Tibial nerve (tissue), 4 donors: ENCODE results near the gene DYRK4. TPM values are rescaled to one million over a fixed set of nuclear protein-coding genes. Genes with fewer than 3 reads are reported as not detected.

ENCODE experiments used
- DNase-seq, 2 donors: peaks; one replicate each; pipeline ENCODE4 v3.0.0-alpha.2; 2019; ENCODE audit warnings: low spot score in 2 of 2
- H3K27ac ChIP-seq, 4 donors: fragments of 200-600 bp; sonication (generic) in 3 of 4; one replicate each; pipeline ENCODE4 v1.5.1; 2017 to 2019; ENCODE audit warnings: mild to moderate bottlenecking in 1 of 4
- H3K27me3 ChIP-seq, 2 donors: fragments of 200-600 bp; sonication (generic) in 1 of 2; one replicate each; pipeline versions ENCODE4 v1.5.1 to v1.6.0; 2017 to 2019
- H3K36me3 ChIP-seq, 3 donors: fragments of 200-600 bp; sonication (generic); one replicate each; pipeline ENCODE4 v1.5.1; 2018 to 2019
- H3K4me1 ChIP-seq, 4 donors: fragments of 200-600 bp; sonication (generic) in 3 of 4; one replicate each; pipeline ENCODE4 v1.5.1; 2017 to 2019
- H3K4me3 ChIP-seq, 4 donors: fragments of 200-600 bp; sonication (generic) in 3 of 4; one replicate each; pipeline ENCODE4 v1.5.1; 2017 to 2019; ENCODE audit warnings: mild to moderate bottlenecking in 1 of 4, moderate library complexity in 1 of 4
- H3K9me3 ChIP-seq, 4 donors: fragments of 200-600 bp; sonication (generic) in 3 of 4; one replicate each; pipeline ENCODE4 v1.5.1; 2017 to 2019
- EP300 ChIP-seq, 2 donors: sonication (generic); formaldehyde crosslinking; IDR thresholded peaks; one replicate each; pipeline ENCODE4 v1.6.1; 2017; ENCODE audit warnings: antibody characterized with exemption in 2 of 2, mild to moderate bottlenecking in 1 of 2
- POLR2A ChIP-seq, 2 donors: fragments of 450-650 bp; IDR thresholded peaks; one replicate each; pipeline ENCODE4 v1.6.1; 2017; ENCODE audit warnings: antibody characterized with exemption in 2 of 2, mild to moderate bottlenecking in 2 of 2, moderate library complexity in 2 of 2
- WGBS, 2 donors: methylation state at CpG; one replicate each; pipeline ENCODE4 v1.1.5; 2018; 5-methylcytosine and 5-hydroxymethylcytosine counted together
- total RNA-seq, 4 donors: library from RNA; depleted of rRNA; stranded (reverse); fragments of >200 nt; gene quantifications; one replicate each; pipeline ENCODE4 v1.1.0, GENCODE V29; 2016
- TF ChIP-seq, protein P1 (sequence below), 5 experiments: fragments of 200-600 bp in 3 of 5; fragments of 450-650 bp in 2 of 5; sonication (generic) in 3 of 5; IDR thresholded peaks; one replicate each; pipeline ENCODE4 v1.5.1; 2016 to 2019; ENCODE audit warnings: antibody characterized with exemption in 5 of 5, mild to moderate bottlenecking in 3 of 5, moderate library complexity in 2 of 5

Gene DYRK4
- total RNA-seq, 4 donors from 2014 or later: 26.7 to 54.0 (median 40.9) TPM

DNA sequence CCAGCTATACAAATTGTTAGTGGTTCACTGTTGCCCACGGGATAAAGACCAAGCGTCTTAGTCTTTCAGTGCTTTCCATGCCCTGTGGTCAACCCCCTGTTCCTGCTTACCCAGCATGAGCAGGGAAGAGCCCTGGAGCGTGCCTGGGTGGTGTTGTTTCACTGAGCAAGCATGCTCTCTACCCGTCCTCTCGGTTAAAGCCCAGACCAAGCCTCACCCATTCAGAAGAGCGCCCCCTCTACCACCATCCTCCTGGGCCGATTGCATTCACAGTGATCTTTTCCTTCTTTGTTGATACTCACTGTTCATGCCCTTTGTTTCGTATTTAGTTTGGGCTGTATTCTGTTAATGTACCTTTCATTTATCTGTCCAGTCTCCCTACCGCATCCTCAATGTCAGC lies 25.1 kb downstream of the DYRK4 start:
- no peak overlapping the region for H3K4me3 ChIP-seq
- H3K36me3 ChIP-seq: no peaks in the 10 kb centered on the region
- no peaks in the 10 kb centered on the region for H3K4me1 ChIP-seq
- H3K27me3 ChIP-seq: no peaks in the 10 kb centered on the region
- no peaks in the 10 kb centered on the region for H3K9me3 ChIP-seq
- no peak overlapping the region for H3K27ac ChIP-seq
- no peak for TF ChIP-seq POLR2A (IDR thresholded peaks at IDR 0.05)
- WGBS, 2 donors: 55 to 71% methylated on average over 9 of the region's 9 CpGs
- DNase-seq: no peak

DNA sequence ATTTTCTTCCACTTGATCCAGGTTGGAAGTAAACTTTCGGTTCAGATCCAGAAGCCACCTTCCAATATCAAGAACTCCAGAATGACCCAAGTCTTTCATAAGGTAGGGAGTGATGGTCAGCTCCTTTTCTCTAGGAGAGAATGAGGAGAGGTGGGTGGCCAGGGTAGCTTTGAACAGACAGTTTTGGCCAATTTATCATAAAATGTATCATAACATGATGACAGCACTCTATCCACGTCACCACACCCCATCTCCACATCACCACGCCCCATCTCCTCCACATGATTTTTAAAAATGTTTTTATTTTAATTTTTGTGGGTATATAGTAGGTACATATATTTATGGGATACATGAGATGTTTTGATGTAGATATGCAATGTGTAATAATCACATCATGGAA lies 26.9 kb downstream of the DYRK4 start:
- no peak for DNase-seq
- TF ChIP-seq, protein P1, sequence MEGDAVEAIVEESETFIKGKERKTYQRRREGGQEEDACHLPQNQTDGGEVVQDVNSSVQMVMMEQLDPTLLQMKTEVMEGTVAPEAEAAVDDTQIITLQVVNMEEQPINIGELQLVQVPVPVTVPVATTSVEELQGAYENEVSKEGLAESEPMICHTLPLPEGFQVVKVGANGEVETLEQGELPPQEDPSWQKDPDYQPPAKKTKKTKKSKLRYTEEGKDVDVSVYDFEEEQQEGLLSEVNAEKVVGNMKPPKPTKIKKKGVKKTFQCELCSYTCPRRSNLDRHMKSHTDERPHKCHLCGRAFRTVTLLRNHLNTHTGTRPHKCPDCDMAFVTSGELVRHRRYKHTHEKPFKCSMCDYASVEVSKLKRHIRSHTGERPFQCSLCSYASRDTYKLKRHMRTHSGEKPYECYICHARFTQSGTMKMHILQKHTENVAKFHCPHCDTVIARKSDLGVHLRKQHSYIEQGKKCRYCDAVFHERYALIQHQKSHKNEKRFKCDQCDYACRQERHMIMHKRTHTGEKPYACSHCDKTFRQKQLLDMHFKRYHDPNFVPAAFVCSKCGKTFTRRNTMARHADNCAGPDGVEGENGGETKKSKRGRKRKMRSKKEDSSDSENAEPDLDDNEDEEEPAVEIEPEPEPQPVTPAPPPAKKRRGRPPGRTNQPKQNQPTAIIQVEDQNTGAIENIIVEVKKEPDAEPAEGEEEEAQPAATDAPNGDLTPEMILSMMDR (IDR thresholded peaks at IDR 0.05): no peak
- TF ChIP-seq POLR2A (IDR thresholded peaks at IDR 0.05) (no peak), EP300 (IDR thresholded peaks at IDR 0.05) (no peak)
- H3K27me3 ChIP-seq: no peaks in the 10 kb centered on the region
- no peaks in the 10 kb centered on the region for H3K4me1 ChIP-seq
- no peak overlapping the region for H3K27ac ChIP-seq
- 93 to 94% methylated on average over 3 of the region's 3 CpGs for WGBS, 2 donors
- no peak overlapping the region for H3K4me3 ChIP-seq
- no peaks in the 10 kb centered on the region for H3K9me3 ChIP-seq
- no peaks in the 10 kb centered on the region for H3K36me3 ChIP-seq

DNA sequence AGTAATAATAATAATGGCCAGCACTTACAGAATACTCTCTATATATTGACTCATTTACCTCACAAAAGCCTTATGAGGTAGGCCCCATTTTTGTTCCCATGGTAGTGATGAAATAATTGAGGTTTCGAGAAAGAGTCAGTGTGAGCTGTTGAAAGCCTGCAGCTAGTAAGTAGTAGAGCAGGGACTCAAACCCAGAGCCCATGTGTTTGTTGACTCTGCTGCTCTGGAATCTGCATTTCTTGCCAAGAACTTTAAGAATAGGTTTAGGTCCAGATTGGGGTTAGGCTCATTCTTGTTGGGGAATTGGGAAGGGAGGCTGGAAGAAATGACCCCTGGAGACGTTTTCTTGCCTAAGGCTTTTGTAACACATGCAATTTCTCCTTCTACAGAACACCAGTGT lies 27.9 kb downstream of the DYRK4 start:
- Histone ChIP-seq H3K4me3 (no peak overlapping the region), H3K27me3 (no peaks in the 10 kb centered on the region), H3K9me3 (no peaks in the 10 kb centered on the region), H3K27ac (no peak overlapping the region), H3K36me3 (no peaks in the 10 kb centered on the region), H3K4me1 (no peaks in the 10 kb centered on the region)
- TF ChIP-seq, protein P1 (IDR thresholded peaks at IDR 0.05): no peak
- no peak for TF ChIP-seq EP300 (IDR thresholded peaks at IDR 0.05)
- no peak for TF ChIP-seq POLR2A (IDR thresholded peaks at IDR 0.05)
- no peak for DNase-seq
- 41 to 79% methylated on average over 2 of the region's 2 CpGs for WGBS, 2 donors

DNA sequence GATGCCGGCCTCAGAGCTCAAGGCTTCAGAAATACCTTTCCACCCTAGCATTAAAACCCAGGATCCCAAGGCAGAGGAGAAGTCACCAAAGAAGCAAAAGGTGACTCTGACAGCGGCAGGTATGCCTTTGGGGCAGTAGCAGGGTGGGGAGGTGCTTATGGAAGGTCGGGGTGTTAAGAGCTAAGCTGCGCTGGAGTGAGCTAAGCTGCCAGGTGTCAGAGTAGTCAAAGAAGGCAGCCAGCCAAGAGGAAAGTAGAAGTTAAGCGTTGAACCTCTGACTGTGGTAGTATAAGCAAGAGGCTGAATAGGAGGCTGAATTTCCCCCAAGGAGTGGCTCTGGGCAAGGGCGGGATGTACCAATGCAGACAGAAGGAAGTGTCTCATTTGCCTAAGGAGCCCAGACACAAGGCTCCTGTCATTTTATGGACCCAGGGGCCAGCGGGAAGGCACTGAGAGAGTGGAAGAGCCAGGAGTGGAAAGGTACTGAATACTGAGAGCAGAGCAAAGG lies 29.2 kb downstream of the DYRK4 start:
- Histone ChIP-seq H3K27ac (no peak overlapping the region), H3K4me1 (no peaks in the 10 kb centered on the region), H3K27me3 (no peaks in the 10 kb centered on the region), H3K36me3 (no peaks in the 10 kb centered on the region), H3K4me3 (no peak overlapping the region), H3K9me3 (no peaks in the 10 kb centered on the region)
- TF ChIP-seq EP300 (IDR thresholded peaks at IDR 0.05) (no peak), POLR2A (IDR thresholded peaks at IDR 0.05) (no peak)
- TF ChIP-seq, protein P1 (IDR thresholded peaks at IDR 0.05): no peak
- 71 to 72% methylated on average over 7 of the region's 7 CpGs for WGBS, 2 donors
- no peak for DNase-seq

DNA sequence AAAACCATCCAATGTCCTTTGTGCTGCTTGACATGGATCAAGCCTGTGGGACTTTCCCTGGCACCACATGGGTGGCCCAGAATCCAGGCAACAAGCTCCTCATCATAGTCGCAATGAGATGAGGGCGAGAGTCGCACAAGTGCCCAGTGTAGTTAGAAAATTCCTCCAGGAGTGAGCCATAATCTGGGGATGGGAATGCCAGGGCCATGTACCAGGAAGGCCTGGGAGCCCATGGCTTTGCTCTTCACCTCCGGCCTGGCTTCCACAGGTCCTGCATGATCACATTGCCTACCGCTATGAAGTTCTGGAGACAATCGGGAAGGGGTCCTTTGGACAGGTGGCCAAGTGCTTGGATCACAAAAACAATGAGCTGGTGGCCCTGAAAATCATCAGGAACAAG lies 33.9 kb downstream of the DYRK4 start:
- TF ChIP-seq, protein P1 (IDR thresholded peaks at IDR 0.05): no peak
- TF ChIP-seq EP300 (IDR thresholded peaks at IDR 0.05) (no peak), POLR2A (IDR thresholded peaks at IDR 0.05) (no peak)
- no peaks in the 10 kb centered on the region for H3K4me1 ChIP-seq
- 91% methylated on average over 6 of the region's 6 CpGs for WGBS, 2 donors

DNA sequence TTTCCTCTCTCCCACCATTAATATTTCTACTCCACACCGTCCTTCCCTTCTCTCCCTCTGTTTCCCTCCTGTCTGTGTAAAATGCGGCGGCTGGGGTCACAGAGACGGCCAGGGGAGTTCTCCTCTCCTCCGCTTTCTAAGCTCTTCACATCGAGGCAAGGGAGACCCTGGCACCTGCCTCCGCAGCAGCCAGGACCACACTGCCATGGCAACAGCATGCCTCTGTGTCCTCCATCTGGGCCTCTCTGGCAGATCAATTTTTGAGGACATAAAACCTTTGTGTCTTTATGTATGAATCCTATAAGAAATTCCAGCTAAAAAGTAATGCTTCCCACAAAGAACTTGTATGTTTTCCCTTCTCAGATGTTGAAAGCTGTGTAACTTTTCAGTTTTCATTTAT lies 41.4 kb downstream of the DYRK4 start:
- Histone ChIP-seq H3K27ac (no peak overlapping the region), H3K9me3 (no peaks in the 10 kb centered on the region), H3K36me3 (peaks cover 0 to 10% (median 0%) of the 10 kb centered on the region in 3 donors), H3K27me3 (no peaks in the 10 kb centered on the region), H3K4me3 (no peak overlapping the region), H3K4me1 (peaks cover 4 to 19% (median 12%) of the 10 kb centered on the region in 4 donors)
- TF ChIP-seq, protein P1 (IDR thresholded peaks at IDR 0.05): no peak
- TF ChIP-seq POLR2A (IDR thresholded peaks at IDR 0.05) (no peak), EP300 (IDR thresholded peaks at IDR 0.05) (no peak)
- WGBS, 2 donors: 51 to 67% methylated on average over 7 of the region's 7 CpGs
- DNase-seq: no peak

More for the DNA sequence above, 33.9 kb downstream of the DYRK4 start:
- Histone ChIP-seq H3K27ac (no peak overlapping the region), H3K4me3 (no peak overlapping the region), H3K9me3 (no peaks in the 10 kb centered on the region), H3K36me3 (no peaks in the 10 kb centered on the region), H3K27me3 (no peaks in the 10 kb centered on the region)
- DNase-seq: no peak
